ENCODE results near the gene ARPC5. TPM values are rescaled to one million over a fixed set of nuclear protein-coding genes. Genes with fewer than 3 reads are reported as not detected.
A peak's percentile ranks its signal among the peaks of the same experiment; 100 is the strongest.

ARPC5 gene
- polyA plus RNA-seq, 2 of the 4 experiments (the other 2 are of a cell fraction), result 189 to 198 TPM

DNA sequence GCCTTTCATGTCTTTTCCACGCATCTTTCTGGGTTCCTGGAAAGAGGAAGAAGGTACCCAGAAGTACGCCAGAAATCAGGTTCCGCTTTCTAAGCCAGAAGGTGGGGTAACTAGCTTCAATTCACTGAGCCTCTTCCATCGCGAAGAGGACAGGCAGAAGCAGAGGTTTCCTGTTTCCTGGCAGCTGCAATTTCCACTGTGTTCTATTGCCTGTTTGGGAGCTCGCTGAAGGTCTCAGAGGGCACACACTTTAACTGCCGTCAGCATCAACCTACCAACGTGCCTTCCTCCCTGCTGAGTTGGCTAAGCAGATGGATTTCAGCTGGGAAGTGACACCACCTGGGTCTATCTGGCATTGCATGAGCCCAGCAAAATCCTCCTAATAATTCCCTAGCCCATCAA, 55.3 kb downstream of the ARPC5 start:
- Histone ChIP-seq H3K4me2 (no peak overlapping the region), H3K4me3 (no peak overlapping the region), H3K27ac (no peak overlapping the region; a peak in 1 of 6 replicates), H3K4me1 (no peaks in the 10 kb centered on the region), H3K9me3 (no peaks in the 10 kb centered on the region)
- DNase-seq (ENCODE audit: low read depth in 1 of 2, low spot score in 1 of 2) (peak; percentile 71 to 86), ATAC-seq (peak; percentile 88 to 92), FAIRE-seq (no peak)
- POLR2A ChIA-PET, result interaction anchor here (0.7 to 1.0 kb wide), 2 partner anchors 54 to 112 kb away, joined by 3 to 10 read pairs; no protein-coding TSS in a partner anchor
- CTCF ChIA-PET, result interaction anchor here (0.6 to 2.3 kb wide), 13 partner anchors 9 to 618 kb away, joined by 3 to 12 read pairs (median 3); partner anchors contain the start of gene NCF2
- TF ChIP-seq MAFK (IDR thresholded peaks at IDR 0.05; ENCODE audit: partially characterized antibody) (peak; percentile 41), RAD21 (conservative IDR thresholded peaks at IDR 0.05 in 1 of 2, IDR thresholded peaks at IDR 0.05 in 1 of 2) (peak; percentile 49 to 65), SMC3 (IDR thresholded peaks at IDR 0.05) (peak; percentile 56)
- TF ChIP-seq, protein P1, sequence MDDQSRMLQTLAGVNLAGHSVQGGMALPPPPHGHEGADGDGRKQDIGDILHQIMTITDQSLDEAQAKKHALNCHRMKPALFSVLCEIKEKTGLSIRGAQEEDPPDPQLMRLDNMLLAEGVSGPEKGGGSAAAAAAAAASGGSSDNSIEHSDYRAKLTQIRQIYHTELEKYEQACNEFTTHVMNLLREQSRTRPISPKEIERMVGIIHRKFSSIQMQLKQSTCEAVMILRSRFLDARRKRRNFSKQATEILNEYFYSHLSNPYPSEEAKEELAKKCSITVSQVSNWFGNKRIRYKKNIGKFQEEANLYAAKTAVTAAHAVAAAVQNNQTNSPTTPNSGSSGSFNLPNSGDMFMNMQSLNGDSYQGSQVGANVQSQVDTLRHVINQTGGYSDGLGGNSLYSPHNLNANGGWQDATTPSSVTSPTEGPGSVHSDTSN (IDR thresholded peaks at IDR 0.05), result no peak
- TF ChIP-seq, protein P2, sequence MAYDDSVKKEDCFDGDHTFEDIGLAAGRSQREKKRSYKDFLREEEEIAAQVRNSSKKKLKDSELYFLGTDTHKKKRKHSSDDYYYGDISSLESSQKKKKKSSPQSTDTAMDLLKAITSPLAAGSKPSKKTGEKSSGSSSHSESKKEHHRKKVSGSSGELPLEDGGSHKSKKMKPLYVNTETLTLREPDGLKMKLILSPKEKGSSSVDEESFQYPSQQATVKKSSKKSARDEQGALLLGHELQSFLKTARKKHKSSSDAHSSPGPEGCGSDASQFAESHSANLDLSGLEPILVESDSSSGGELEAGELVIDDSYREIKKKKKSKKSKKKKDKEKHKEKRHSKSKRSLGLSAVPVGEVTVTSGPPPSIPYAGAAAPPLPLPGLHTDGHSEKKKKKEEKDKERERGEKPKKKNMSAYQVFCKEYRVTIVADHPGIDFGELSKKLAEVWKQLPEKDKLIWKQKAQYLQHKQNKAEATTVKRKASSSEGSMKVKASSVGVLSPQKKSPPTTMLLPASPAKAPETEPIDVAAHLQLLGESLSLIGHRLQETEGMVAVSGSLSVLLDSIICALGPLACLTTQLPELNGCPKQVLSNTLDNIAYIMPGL (CRISPR knock-in tag; IDR thresholded peaks at IDR 0.05; ENCODE audit: borderline replicate concordance), result no peak
- TF ChIP-seq, protein P3, sequence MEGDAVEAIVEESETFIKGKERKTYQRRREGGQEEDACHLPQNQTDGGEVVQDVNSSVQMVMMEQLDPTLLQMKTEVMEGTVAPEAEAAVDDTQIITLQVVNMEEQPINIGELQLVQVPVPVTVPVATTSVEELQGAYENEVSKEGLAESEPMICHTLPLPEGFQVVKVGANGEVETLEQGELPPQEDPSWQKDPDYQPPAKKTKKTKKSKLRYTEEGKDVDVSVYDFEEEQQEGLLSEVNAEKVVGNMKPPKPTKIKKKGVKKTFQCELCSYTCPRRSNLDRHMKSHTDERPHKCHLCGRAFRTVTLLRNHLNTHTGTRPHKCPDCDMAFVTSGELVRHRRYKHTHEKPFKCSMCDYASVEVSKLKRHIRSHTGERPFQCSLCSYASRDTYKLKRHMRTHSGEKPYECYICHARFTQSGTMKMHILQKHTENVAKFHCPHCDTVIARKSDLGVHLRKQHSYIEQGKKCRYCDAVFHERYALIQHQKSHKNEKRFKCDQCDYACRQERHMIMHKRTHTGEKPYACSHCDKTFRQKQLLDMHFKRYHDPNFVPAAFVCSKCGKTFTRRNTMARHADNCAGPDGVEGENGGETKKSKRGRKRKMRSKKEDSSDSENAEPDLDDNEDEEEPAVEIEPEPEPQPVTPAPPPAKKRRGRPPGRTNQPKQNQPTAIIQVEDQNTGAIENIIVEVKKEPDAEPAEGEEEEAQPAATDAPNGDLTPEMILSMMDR (IDR thresholded peaks at IDR 0.05), result peak; percentile 30; the same call in 2 of the 3 replicates
- 57% methylated on average over 8 of the region's 8 CpGs for WGBS (ENCODE audit: missing lambda C conversion rate)

- FAIRE-seq (no peak), ATAC-seq (no peak), DNase-seq (ENCODE audit: low read depth in 1 of 2, low spot score in 1 of 2) (no peak)
- no peaks in the 10 kb centered on the region for H3K9me3 ChIP-seq
- no peaks in the 10 kb centered on the region for H3K4me1 ChIP-seq
- H3K4me3 ChIP-seq, result no peak overlapping the region
- ChIA-PET CTCF (interaction anchor here (0.7 to 1.7 kb wide), 5 partner anchors 9 to 297 kb away, joined by 3 to 5 read pairs (median 3); no protein-coding TSS in a partner anchor), POLR2A (no interaction called here)
- TF ChIP-seq, protein P4, sequence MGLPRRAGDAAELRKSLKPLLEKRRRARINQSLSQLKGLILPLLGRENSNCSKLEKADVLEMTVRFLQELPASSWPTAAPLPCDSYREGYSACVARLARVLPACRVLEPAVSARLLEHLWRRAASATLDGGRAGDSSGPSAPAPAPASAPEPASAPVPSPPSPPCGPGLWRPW (IDR thresholded peaks at IDR 0.05), result no peak
- TF ChIP-seq HOXA7 (CRISPR knock-in tag; IDR thresholded peaks at IDR 0.05) (no peak), MAFK (IDR thresholded peaks at IDR 0.05; ENCODE audit: partially characterized antibody) (no peak)
- TF ChIP-seq, protein P1 (IDR thresholded peaks at IDR 0.05), result no peak
- H3K4me2 ChIP-seq, result no peak overlapping the region
- H3K27ac ChIP-seq, result no peak overlapping the region
- WGBS (ENCODE audit: missing lambda C conversion rate), result 80% methylated on average over 2 of the region's 2 CpGs
These were observed 56.7 kb downstream of the ARPC5 start for GRCh38 chr1:183578856-183579255.

- ChIA-PET POLR2A (interaction anchor here (1.4 kb wide), 1 partner anchor 15 kb away, joined by 3 read pairs; no protein-coding TSS in a partner anchor), CTCF (interaction anchor here (0.8 to 1.7 kb wide), 5 partner anchors 9 to 296 kb away, joined by 3 to 5 read pairs (median 3); no protein-coding TSS in a partner anchor)
- ATAC-seq, result no peak
- no peak overlapping the region for H3K4me2 ChIP-seq
- no peak for TF ChIP-seq HOXB5 (CRISPR knock-in tag; IDR thresholded peaks at IDR 0.05)
- no peak for TF ChIP-seq MAFK (IDR thresholded peaks at IDR 0.05; ENCODE audit: partially characterized antibody)
- TF ChIP-seq, protein P5, sequence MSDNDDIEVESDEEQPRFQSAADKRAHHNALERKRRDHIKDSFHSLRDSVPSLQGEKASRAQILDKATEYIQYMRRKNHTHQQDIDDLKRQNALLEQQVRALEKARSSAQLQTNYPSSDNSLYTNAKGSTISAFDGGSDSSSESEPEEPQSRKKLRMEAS (IDR thresholded peaks at IDR 0.05), result no peak
- TF ChIP-seq RFX5 (IDR thresholded peaks at IDR 0.05), result no peak
- TF ChIP-seq, protein P6, sequence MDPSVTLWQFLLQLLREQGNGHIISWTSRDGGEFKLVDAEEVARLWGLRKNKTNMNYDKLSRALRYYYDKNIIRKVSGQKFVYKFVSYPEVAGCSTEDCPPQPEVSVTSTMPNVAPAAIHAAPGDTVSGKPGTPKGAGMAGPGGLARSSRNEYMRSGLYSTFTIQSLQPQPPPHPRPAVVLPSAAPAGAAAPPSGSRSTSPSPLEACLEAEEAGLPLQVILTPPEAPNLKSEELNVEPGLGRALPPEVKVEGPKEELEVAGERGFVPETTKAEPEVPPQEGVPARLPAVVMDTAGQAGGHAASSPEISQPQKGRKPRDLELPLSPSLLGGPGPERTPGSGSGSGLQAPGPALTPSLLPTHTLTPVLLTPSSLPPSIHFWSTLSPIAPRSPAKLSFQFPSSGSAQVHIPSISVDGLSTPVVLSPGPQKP (IDR thresholded peaks at IDR 0.05; ENCODE audit: low read depth, low read length), result no peak
- TF ChIP-seq BHLHE40 (IDR thresholded peaks at IDR 0.05; ENCODE audit: low read depth, low read length), result no peak
- TF ChIP-seq TP53 (CRISPR knock-in tag; IDR thresholded peaks at IDR 0.05), result no peak
- TF ChIP-seq ZC3H11A (IDR thresholded peaks at IDR 0.05), result no peak
- TF ChIP-seq POLR2AphosphoS2 (conservative IDR thresholded peaks at IDR 0.05; ENCODE audit: low read length), result no peak
- no peak for TF ChIP-seq NR3C1 (IDR thresholded peaks at IDR 0.05)
- no peak for TF ChIP-seq KDM5A (IDR thresholded peaks at IDR 0.05)
- TF ChIP-seq MYC (IDR thresholded peaks at IDR 0.05; ENCODE audit: borderline replicate concordance, low read length), result no peak
- TF ChIP-seq CBX8 (IDR thresholded peaks at IDR 0.05), result no peak
- TF ChIP-seq CHD2 (IDR thresholded peaks at IDR 0.05; ENCODE audit: low read length, partially characterized antibody), result no peak
- no peak for TF ChIP-seq TFCP2L1 (CRISPR knock-in tag; IDR thresholded peaks at IDR 0.05)
- H3K4me1 ChIP-seq, result no peaks in the 10 kb centered on the region
- FAIRE-seq, result no peak
- no peaks in the 10 kb centered on the region for H3K9me3 ChIP-seq
- no peak for DNase-seq (ENCODE audit: low read depth in 1 of 2, low spot score in 1 of 2)
- WGBS (ENCODE audit: missing lambda C conversion rate), result 74% methylated on average over 7 of the region's 7 CpGs
- H3K27ac ChIP-seq, result no peak overlapping the region
- H3K4me3 ChIP-seq, result no peak overlapping the region
These were observed 57.6 kb downstream of the ARPC5 start for GRCh38 chr1:183577897-183578465.

Measured in A549 (cell line).